HCT116 (cell line): ENCODE measurements around the gene ARHGAP31. TPM values are rescaled to one million over a fixed set of nuclear protein-coding genes. Genes with fewer than 3 reads are reported as not detected.

Experiments
- ATAC-seq: fragments of 200-7000 bp; cut with Tn5 transposase; 2 replicates; pipeline ENCODE4 v1.9.1; 2020; ENCODE audit warnings: mild to moderate bottlenecking, moderate library complexity
- BruUV-seq: library from RNA; stranded (reverse); fragments of 400-500 nt; replicated peaks from 2 replicates; lab custom pipeline; 2021; lab: Mats Ljungman, UMichigan
- CTCF ChIA-PET: fragments of 300-600 bp; sonication (Branson Sonifier 250); formaldehyde crosslinking; loops from one replicate; lab custom pipeline; 2021; ENCODE audit warnings: antibody characterized with exemption; lab: Charles Lee
- POLR2A ChIA-PET: fragments of 300-600, 350-600 bp; sonication (Branson Sonifier 250); formaldehyde crosslinking; loops from one replicate; lab custom pipeline; 2021; ENCODE audit warnings: antibody characterized with exemption; lab: Charles Lee
- RAD21 ChIA-PET, 2 experiments: fragments of 300-600 bp; sonication (Branson Sonifier 250); formaldehyde crosslinking; loops; one replicate each; lab custom pipeline; 2023; ENCODE audit warnings: low total read pairs in 2 of 2; ENCODE audit not compliant: uncharacterized antibody in 2 of 2, unreplicated experiment in 2 of 2, low non-redundant PET in 1 of 2; lab: Charles Lee
- DNase-seq: peaks from one replicate; pipeline ENCODE4 v3.0.0-alpha.2; 2010; ENCODE audit warnings: low read depth, low spot score
- H2AFZ ChIP-seq: fragments of 200-600 bp; shearing (Covaris generic), sonication (generic); 2 replicates; pipeline ENCODE4 v1.6.1; 2017; ENCODE audit warnings: low read depth, mixed run types, mixed read lengths, antibody characterized with exemption, low read length; ENCODE audit not compliant: poor library complexity, severe bottlenecking
- H3K27ac ChIP-seq: 2 replicates; pipeline ENCODE4 v1.5.1; 2012; ENCODE audit warnings: low read depth, low read length
- H3K27me3 ChIP-seq: fragments of 200-600 bp; sonication (generic); 2 replicates; pipeline ENCODE4 v1.6.1; 2016; ENCODE audit warnings: mixed run types, low read length, mixed read lengths; ENCODE audit not compliant: insufficient read depth
- H3K36me3 ChIP-seq, 2 experiments: fragments of 200-500 bp in 1 of 2; fragments of 200-600 bp in 1 of 2; sonication (Bioruptor generic) in 1 of 2; sonication (generic) in 1 of 2; 2 replicates each; pipeline versions ENCODE4 v1.5.1 to v1.6.1; 2014 to 2016; ENCODE audit warnings: low read length in 2 of 2, inconsistent platforms in 1 of 2, mixed read lengths in 1 of 2, mixed run types in 1 of 2; ENCODE audit not compliant: insufficient read depth in 2 of 2, control insufficient read depth in 1 of 2
- H3K4me1 ChIP-seq, 2 experiments: fragments of 200-600 bp in 1 of 2; sonication (generic) in 1 of 2; 2 replicates each; pipeline versions ENCODE4 v1.5.1 to v1.6.1; 2012 to 2017; ENCODE audit warnings: low read length in 2 of 2, inconsistent platforms in 1 of 2, mild to moderate bottlenecking in 1 of 2, mixed read lengths in 1 of 2, mixed run types in 1 of 2, moderate library complexity in 1 of 2; ENCODE audit not compliant: insufficient read depth in 2 of 2, control insufficient read depth in 1 of 2
- H3K4me2 ChIP-seq: fragments of 200-600 bp; sonication (generic); 2 replicates; pipeline ENCODE4 v1.6.1; 2017; ENCODE audit warnings: mixed run types, low read length, mixed read lengths
- H3K4me3 ChIP-seq, 2 experiments: fragments of 200-600 bp in 1 of 2; sonication (generic) in 1 of 2; replicated peaks in 1 of 2; 2 replicates each; pipeline ENCODE4 v1.5.1; 2011 to 2016; ENCODE audit warnings: low read length in 2 of 2, control low read depth in 1 of 2, low read depth in 1 of 2, mild to moderate bottlenecking in 1 of 2, mixed read lengths in 1 of 2, mixed run types in 1 of 2
- H3K79me2 ChIP-seq: fragments of 200-600 bp; sonication (generic); 2 replicates; pipeline ENCODE4 v1.6.1; 2017; ENCODE audit warnings: mild to moderate bottlenecking, mixed run types, low read length, moderate library complexity, mixed read lengths; ENCODE audit not compliant: insufficient read depth
- H3K9ac ChIP-seq: fragments of 200-600 bp; sonication (generic); 2 replicates; pipeline ENCODE4 v1.6.1; 2016; ENCODE audit warnings: low read length, mixed read lengths
- H3K9me2 ChIP-seq: fragments of 200-600 bp; sonication (generic), shearing (Covaris generic); 2 replicates; pipeline ENCODE4 v1.6.1; 2017; ENCODE audit warnings: mixed run types, mild to moderate bottlenecking, moderate library complexity; ENCODE audit not compliant: insufficient read depth
- H3K9me3 ChIP-seq, 2 experiments: fragments of 200-500 bp in 1 of 2; fragments of 200-600 bp in 1 of 2; sonication (Bioruptor generic) in 1 of 2; sonication (generic) in 1 of 2; 2 replicates each; pipeline ENCODE4 v1.6.1; 2014 to 2017; ENCODE audit warnings: low read length in 2 of 2, mixed read lengths in 2 of 2, inconsistent platforms in 1 of 2, low read depth in 1 of 2, mild to moderate bottlenecking in 1 of 2, mixed run types in 1 of 2, moderate library complexity in 1 of 2; ENCODE audit not compliant: control insufficient read depth in 1 of 2, insufficient read depth in 1 of 2
- H4K20me1 ChIP-seq: fragments of 200-600 bp; sonication (generic), shearing (Covaris generic); 2 replicates; pipeline ENCODE4 v1.6.1; 2017; ENCODE audit warnings: mixed run types, mild to moderate bottlenecking, moderate library complexity; ENCODE audit not compliant: insufficient read depth
- ATF3 ChIP-seq: IDR thresholded peaks from 2 replicates; pipeline ENCODE4 v1.6.1; 2012
- CBX3 ChIP-seq: IDR thresholded peaks from 2 replicates; pipeline ENCODE4 v1.6.1; 2012; ENCODE audit warnings: low read depth
- CEBPB ChIP-seq: IDR thresholded peaks from 2 replicates; pipeline ENCODE4 v1.6.1; 2012; ENCODE audit warnings: low read depth
- CTCF ChIP-seq, 3 experiments: fragments of 200-600 bp in 1 of 3; sonication (generic) in 1 of 3; IDR thresholded peaks in 2 of 3; conservative IDR thresholded peaks in 1 of 3; 2 replicates each; pipeline ENCODE4 v1.5.1; 2012 to 2017; ENCODE audit warnings: low read depth in 2 of 3, low read length in 2 of 3, antibody characterized with exemption in 1 of 3, borderline replicate concordance in 1 of 3, control low read depth in 1 of 3, mild to moderate bottlenecking in 1 of 3, mixed read lengths in 1 of 3, mixed run types in 1 of 3, moderate library complexity in 1 of 3; ENCODE audit not compliant: insufficient read depth in 1 of 3
- EGR1 ChIP-seq: IDR thresholded peaks from 2 replicates; pipeline ENCODE4 v1.6.1; 2012; ENCODE audit warnings: low read depth
- ELF1 ChIP-seq: IDR thresholded peaks from 2 replicates; pipeline ENCODE4 v1.6.1; 2012; ENCODE audit warnings: low read depth, borderline replicate concordance
- EZH2 ChIP-seq: fragments of 200-600 bp; sonication (generic); IDR thresholded peaks from 2 replicates; pipeline ENCODE4 v1.6.1; 2017; ENCODE audit warnings: antibody characterized with exemption, mixed run types
- EZH2phosphoT487 ChIP-seq: fragments of 200-600 bp; IDR thresholded peaks from 2 replicates; pipeline ENCODE4 v1.6.1; 2018; ENCODE audit warnings: antibody characterized with exemption, borderline replicate concordance
- JUND ChIP-seq: IDR thresholded peaks from 2 replicates; pipeline ENCODE4 v1.6.1; 2012
- POLR2A ChIP-seq: IDR thresholded peaks from 2 replicates; pipeline ENCODE4 v1.7.0; 2011; ENCODE audit warnings: borderline replicate concordance; ENCODE audit not compliant: insufficient read depth, insufficient read length; ENCODE audit errors: extremely low read depth
- RAD21 ChIP-seq: IDR thresholded peaks from 2 replicates; pipeline ENCODE4 v1.6.1; 2012; ENCODE audit warnings: low read depth, mild to moderate bottlenecking
- REST ChIP-seq: IDR thresholded peaks from 2 replicates; pipeline ENCODE4 v1.6.1; 2012; ENCODE audit warnings: low read depth
- SP1 ChIP-seq: IDR thresholded peaks from 2 replicates; pipeline ENCODE4 v1.6.1; 2012; ENCODE audit warnings: low read depth
- SRF ChIP-seq: IDR thresholded peaks from 2 replicates; pipeline ENCODE4 v1.6.1; 2012; ENCODE audit warnings: low read depth
- ZBTB33 ChIP-seq: IDR thresholded peaks from 2 replicates; pipeline ENCODE4 v1.6.1; 2011; ENCODE audit warnings: mild to moderate bottlenecking, low read length, moderate library complexity; ENCODE audit not compliant: insufficient replicate concordance; ENCODE audit errors: extremely low read depth
- ZFX ChIP-seq: fragments of 450-650 bp; IDR thresholded peaks from 2 replicates; pipeline ENCODE4 v1.6.1; 2017
- ZNF274 ChIP-seq: fragments of 200-500 bp; sonication (Bioruptor generic); IDR thresholded peaks from 2 replicates; pipeline ENCODE4 v1.6.1; 2014; ENCODE audit warnings: mild to moderate bottlenecking, low read depth, low read length, inconsistent platforms
- intact Hi-C: fragments of 100-400 bp; cut with micrococcal nuclease; formaldehyde crosslinking; loops from 2 replicates; pipeline ENCODE4 v1.10.0; 2022
- total RNA-seq: library from RNA; stranded (reverse); gene quantifications from one replicate; pipeline ENCODE4 v1.2.1, GENCODE V29; 2021; ENCODE audit not compliant: unreplicated experiment

Gene ARHGAP31
- total RNA-seq, 1 experiment from 2014 or later, result 0.93 TPM

- peak; percentile 95 for DNase-seq
- Histone ChIP-seq H2AFZ (peak within 1 kb of the TSS; percentile 63), H3K4me1 (peaks cover 13 to 23% of the 10 kb centered on the region in 2 experiments), H3K4me2 (peak within 1 kb of the TSS; percentile 97), H4K20me1 (no peaks in the 10 kb centered on the region), H3K9me3 (no peaks in the 10 kb centered on the region), H3K27me3 (no peaks in the 10 kb centered on the region), H3K4me3 (peak within 1 kb of the TSS; percentile 91 to 99), H3K79me2 (peaks cover 45% of the 10 kb centered on the region), H3K36me3 (peaks cover 10 to 28% of the 10 kb centered on the region in 2 experiments), H3K9me2 (no peaks in the 10 kb centered on the region), H3K9ac (peak within 1 kb of the TSS; percentile 97), H3K27ac (peak within 1 kb of the TSS; percentile 56)
- peak; percentile 95 for ATAC-seq
- intact Hi-C loops, result loop anchor here (10.0 kb wide), 2 partner anchors 211 to 631 kb away; partner anchors contain the start of genes COX17 and GSK3B
- RAD21 ChIA-PET, result no interaction called here
- TSS peak; percentile 81 for BruUV-seq
- CTCF ChIA-PET, result interaction anchor here (0.7 kb wide), 1 partner anchor 13 kb away, joined by 3 read pairs; no protein-coding TSS in a partner anchor
- POLR2A ChIA-PET, result interaction anchor here (0.7 to 1.5 kb wide), 7 partner anchors 9 to 213 kb away, joined by 3 to 7 read pairs (median 3); partner anchors contain the start of genes COX17 and TIMMDC1
- TF ChIP-seq REST (no peak), EZH2phosphoT487 (no peak), POLR2A (peak; percentile 98), ELF1 (peak; percentile 66; the same call in 1 of the 2 replicates), CBX3 (peak; percentile 89), EGR1 (peak; percentile 52; the same call in 1 of the 2 replicates), SP1 (peak; percentile 83), ZFX (no peak), EZH2 (no peak), JUND (no peak; the same call in 1 of the 2 replicates), ZNF274 (no peak), ZBTB33 (no peak), CEBPB (no peak), RAD21 (no peak), CTCF (IDR thresholded peaks at IDR 0.05 in 2 of 3, conservative IDR thresholded peaks at IDR 0.05 in 1 of 3; ENCODE audit: borderline replicate concordance in 1 of 3, insufficient read depth in 1 of 3, low read depth in 2 of 3, low read length in 2 of 3) (0 out of 6 replicates have a peak, but pooled peaks of 1 of the 3 experiments have one; percentile 4), SRF (peak; percentile 96), ATF3 (no peak)
Observed at GRCh38 chr3:119463171-119464169, 169.3 kb downstream of the ARHGAP31 start, which contains the start of gene TMEM39A. TSS of gene TMEM39A (minus strand) at chr3:119463615. CDS start at chr3:119462074, 1,541 bp downstream.
